GM12891 (cell line): Measurements from ENCODE around the gene ABI1.

Experiments used
- PAX5 ChIP-seq: IDR thresholded peaks from 2 replicates; pipeline ENCODE4 v1.6.1; 2011; ENCODE audit warnings: low read length, moderate library complexity, mild to moderate bottlenecking; ENCODE audit not compliant: insufficient read depth, severe bottlenecking
- POLR2A ChIP-seq: IDR thresholded peaks from 2 replicates; pipeline ENCODE4 v1.6.1; 2011; ENCODE audit warnings: low read depth, low read length, control low read depth
- POLR2AphosphoS5 ChIP-seq: IDR thresholded peaks from 2 replicates; pipeline ENCODE4 v1.6.1; 2011; ENCODE audit warnings: low read depth, low read length, control low read depth
- POU2F2 ChIP-seq: IDR thresholded peaks from 2 replicates; pipeline ENCODE4 v1.6.1; 2011; ENCODE audit warnings: low read depth, mild to moderate bottlenecking, control low read depth, low read length, moderate library complexity
- SPI1 ChIP-seq: IDR thresholded peaks from 2 replicates; pipeline ENCODE4 v1.6.1; 2011; ENCODE audit warnings: low read depth, low read length, control low read depth
- TAF1 ChIP-seq: IDR thresholded peaks from 2 replicates; pipeline ENCODE4 v1.6.1; 2011; ENCODE audit warnings: low read depth, low read length, control low read depth

DNA sequence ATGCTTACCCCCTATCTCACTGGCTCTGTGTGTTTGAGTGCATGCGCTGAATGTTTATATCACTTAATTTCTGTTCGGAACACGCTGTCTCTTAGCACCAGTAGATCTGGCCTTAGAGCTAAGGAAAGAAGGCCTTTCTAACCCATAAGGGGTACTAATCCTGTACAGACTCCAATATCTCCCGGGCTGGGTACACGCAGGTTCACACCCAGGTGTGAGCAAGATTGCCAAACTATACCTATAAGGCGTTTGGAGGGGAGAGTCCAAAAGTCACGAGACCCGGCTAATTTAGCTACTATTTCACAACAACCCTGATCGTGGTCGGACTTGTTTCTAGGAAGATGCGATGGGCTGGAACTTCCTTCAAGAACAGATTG, 164.0 kb downstream of the ABI1 start:
- no peak; the same call in 1 of the 2 replicates for TF ChIP-seq POLR2A
- no peak for TF ChIP-seq POLR2AphosphoS5
- no peak for TF ChIP-seq TAF1
- TF ChIP-seq PAX5: no peak
- TF ChIP-seq POU2F2: no peak
- no peak for TF ChIP-seq SPI1
